HEK293T (cell line): Measurements from ENCODE around the gene WFDC9.
"Not testable (repeated sequence)": the region's sequence is repeated elsewhere in the genome, so short reads cannot be mapped to it uniquely, and the experiment has no call there.

Source experiments
- CTCF ChIA-PET: fragments of 350-600 bp; formaldehyde crosslinking; extraction: SDS; loops from one replicate; lab custom pipeline; 2021; ENCODE audit warnings: antibody characterized with exemption, inconsistent platforms; lab: Yijun Ruan, JAX
- POLR2A ChIA-PET: fragments of 350-600 bp; formaldehyde crosslinking; extraction: SDS; loops from one replicate; lab custom pipeline; 2020; ENCODE audit warnings: antibody characterized with exemption, inconsistent platforms; lab: Yijun Ruan, JAX
- DNase-seq: peaks from one replicate; pipeline ENCODE4 v3.0.0; 2012; ENCODE audit warnings: mixed read lengths; ENCODE audit errors: extremely low spot score
- ARNT ChIP-seq: fragments of 450-650 bp; IDR thresholded peaks from 2 replicates; pipeline ENCODE4 v1.6.1; 2017; ENCODE audit warnings: mild to moderate bottlenecking
- BHLHE40 ChIP-seq: fragments of 450-650 bp; IDR thresholded peaks from 2 replicates; pipeline ENCODE4 v1.6.1; 2016; ENCODE audit warnings: mild to moderate bottlenecking, moderate library complexity, borderline replicate concordance
- CTBP1 ChIP-seq: fragments of 450-650 bp; IDR thresholded peaks from 2 replicates; pipeline ENCODE4 v1.6.1; 2016; ENCODE audit warnings: borderline replicate concordance
- ELF4 ChIP-seq: fragments of 450-650 bp; IDR thresholded peaks from 2 replicates; pipeline ENCODE4 v1.6.1; 2017; ENCODE audit warnings: antibody characterized with exemption
- FOXA1 ChIP-seq: fragments of 450-650 bp; IDR thresholded peaks from 2 replicates; pipeline ENCODE4 v1.6.1; 2016; ENCODE audit warnings: mild to moderate bottlenecking
- FOXK2 ChIP-seq: fragments of 450-650 bp; IDR thresholded peaks from 2 replicates; pipeline ENCODE4 v1.6.1; 2016; ENCODE audit warnings: mild to moderate bottlenecking
- FOXM1 ChIP-seq: fragments of 450-650 bp; IDR thresholded peaks from 2 replicates; pipeline ENCODE4 v1.6.1; 2017; ENCODE audit warnings: mild to moderate bottlenecking, borderline replicate concordance
- HDGF ChIP-seq: fragments of 450-650 bp; IDR thresholded peaks from 2 replicates; pipeline ENCODE4 v1.6.1; 2017; ENCODE audit warnings: antibody characterized with exemption, borderline replicate concordance
- L3MBTL2 ChIP-seq: fragments of 450-650 bp; conservative IDR thresholded peaks from 2 replicates; pipeline ENCODE4 v1.6.1; 2016; ENCODE audit warnings: mild to moderate bottlenecking
- LEF1 ChIP-seq: fragments of 450-650 bp; IDR thresholded peaks from 2 replicates; pipeline ENCODE4 v1.6.1; 2017; ENCODE audit warnings: mild to moderate bottlenecking, borderline replicate concordance
- NFRKB ChIP-seq: fragments of 450-650 bp; IDR thresholded peaks from 2 replicates; pipeline ENCODE4 v1.6.1; 2016; ENCODE audit warnings: mild to moderate bottlenecking, moderate library complexity
- PKNOX1 ChIP-seq: fragments of 450-650 bp; IDR thresholded peaks from 2 replicates; pipeline ENCODE4 v1.6.1; 2016
- SP1 ChIP-seq: fragments of 450-650 bp; IDR thresholded peaks from 2 replicates; pipeline ENCODE4 v1.6.1; 2017
- SUZ12 ChIP-seq: fragments of 450-650 bp; IDR thresholded peaks from 2 replicates; pipeline ENCODE4 v1.6.1; 2016; ENCODE audit warnings: mild to moderate bottlenecking
- TARDBP ChIP-seq: fragments of 450-650 bp; IDR thresholded peaks from 2 replicates; pipeline ENCODE4 v1.6.1; 2016
- ZNF384 ChIP-seq: fragments of 450-650 bp; IDR thresholded peaks from 2 replicates; pipeline ENCODE4 v1.6.1; 2016

Gene WFDC9

GRCh38 chr20:45631184-45631583, at the start of gene WFDC9:
TSS of gene WFDC9 (minus strand) at chr20:45631284. CDS start at chr20:45610181, 21,103 bp downstream.
- no peak for DNase-seq
- ChIA-PET CTCF (no interaction called here), POLR2A (no interaction called here)
- TF ChIP-seq FOXM1 (no peak), SP1 (no peak), SUZ12 (no peak), CTBP1 (no peak), LEF1 (no peak), ELF4 (no peak), ARNT (no peak), PKNOX1 (no peak), FOXA1 (no peak), ZNF384 (no peak), NFRKB (no peak), FOXK2 (no peak), TARDBP (no peak), BHLHE40 (no peak), L3MBTL2 (no peak), HDGF (no peak)

- CTCF ChIA-PET, result no interaction called here
- POLR2A ChIA-PET, result no interaction called here
- no peak for TF ChIP-seq NFRKB
- TF ChIP-seq FOXM1, result no peak
- no peak for TF ChIP-seq ELF4
- no peak for TF ChIP-seq ARNT
- no peak for TF ChIP-seq TARDBP
- no peak for TF ChIP-seq HDGF
- TF ChIP-seq LEF1, result no peak
- TF ChIP-seq L3MBTL2, result no peak
- TF ChIP-seq ZNF384, result no peak
- no peak for TF ChIP-seq FOXA1
- no peak for TF ChIP-seq CTBP1
- no peak for TF ChIP-seq PKNOX1
- no peak for TF ChIP-seq FOXK2
- TF ChIP-seq SP1, result no peak
- TF ChIP-seq BHLHE40, result no peak
- no peak for TF ChIP-seq SUZ12
- DNase-seq, result no peak
Observed at GRCh38 chr20:45679650-45680049, 48.6 kb upstream of the WFDC9 start.

- TF ChIP-seq NFRKB, result no peak
- TF ChIP-seq ZNF384, result no peak
- no peak for TF ChIP-seq FOXK2
- TF ChIP-seq PKNOX1, result no peak
- TF ChIP-seq TARDBP, result no peak
- no peak for TF ChIP-seq SP1
- TF ChIP-seq CTBP1, result no peak
- no peak for TF ChIP-seq LEF1
- no peak for TF ChIP-seq HDGF
- TF ChIP-seq L3MBTL2, result no peak
- TF ChIP-seq FOXA1, result no peak
- TF ChIP-seq BHLHE40, result no peak
- no peak for TF ChIP-seq ARNT
- TF ChIP-seq FOXM1, result no peak
- TF ChIP-seq ELF4, result no peak
- TF ChIP-seq SUZ12, result no peak
- POLR2A ChIA-PET, result no interaction called here
- CTCF ChIA-PET, result no interaction called here
- DNase-seq, result no peak
Observed at GRCh38 chr20:45672765-45673164, 41.7 kb upstream of the WFDC9 start.

GRCh38 chr20:45670139-45670538, 39.1 kb upstream of the WFDC9 start, which contains the start of gene WFDC11:
TSS of gene WFDC11 (minus strand) at chr20:45670239. CDS start at chr20:45650600, 19,639 bp downstream.
- TF ChIP-seq BHLHE40 (no peak), HDGF (no peak), FOXA1 (no peak), PKNOX1 (no peak), SUZ12 (no peak), FOXK2 (no peak), FOXM1 (no peak), NFRKB (no peak), TARDBP (no peak), CTBP1 (no peak), SP1 (no peak), ELF4 (no peak), L3MBTL2 (no peak), LEF1 (no peak)
- ChIA-PET CTCF (interaction anchor here (0.7 kb wide), 1 partner anchor 233 kb away, joined by 3 read pairs; no protein-coding TSS in a partner anchor), POLR2A (no interaction called here)
- no peak for DNase-seq

- POLR2A ChIA-PET, CTCF ChIA-PET, DNase-seq: not testable (repeated sequence)
Observed at GRCh38 chr20:45657038-45657437, 26.0 kb upstream of the WFDC9 start.

- POLR2A ChIA-PET, DNase-seq, CTCF ChIA-PET: not testable (repeated sequence)
Observed at GRCh38 chr20:45651726-45652125, 20.6 kb upstream of the WFDC9 start.
